Measurements from ENCODE around the gene TRANK1.

DNA sequence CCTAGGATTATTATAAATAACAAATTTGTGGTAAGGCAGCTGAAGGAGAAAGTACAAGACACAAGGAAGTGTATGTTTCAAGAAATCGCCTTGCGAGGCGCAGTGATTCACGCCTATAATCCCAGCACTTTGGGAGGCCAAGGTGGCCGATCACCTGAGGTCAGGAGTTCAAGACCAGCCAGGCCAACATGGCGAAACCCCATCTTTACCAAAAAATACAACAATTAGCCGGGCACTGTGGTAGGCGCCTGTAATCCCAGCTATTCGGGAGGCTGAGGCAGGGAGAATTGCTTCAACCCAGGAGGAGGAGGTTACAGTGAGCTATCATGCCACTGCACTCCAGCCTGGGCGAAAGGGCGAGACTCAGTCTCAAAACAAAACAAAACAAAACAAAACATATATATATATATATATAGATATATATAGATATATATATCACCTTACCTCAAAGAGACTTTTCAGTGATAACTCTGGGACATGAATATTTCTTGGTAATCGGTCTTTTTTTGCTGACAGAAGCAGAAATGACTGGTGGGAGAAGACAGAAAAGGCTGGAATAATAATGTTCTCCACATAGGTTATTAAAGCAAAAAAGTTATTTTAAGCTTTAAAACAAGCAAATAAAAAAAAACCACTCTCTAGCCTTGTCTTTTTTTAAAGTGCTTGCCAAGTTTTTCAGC lies 52.3 kb downstream of the TRANK1 start:
- TF ChIP-seq, protein P1, sequence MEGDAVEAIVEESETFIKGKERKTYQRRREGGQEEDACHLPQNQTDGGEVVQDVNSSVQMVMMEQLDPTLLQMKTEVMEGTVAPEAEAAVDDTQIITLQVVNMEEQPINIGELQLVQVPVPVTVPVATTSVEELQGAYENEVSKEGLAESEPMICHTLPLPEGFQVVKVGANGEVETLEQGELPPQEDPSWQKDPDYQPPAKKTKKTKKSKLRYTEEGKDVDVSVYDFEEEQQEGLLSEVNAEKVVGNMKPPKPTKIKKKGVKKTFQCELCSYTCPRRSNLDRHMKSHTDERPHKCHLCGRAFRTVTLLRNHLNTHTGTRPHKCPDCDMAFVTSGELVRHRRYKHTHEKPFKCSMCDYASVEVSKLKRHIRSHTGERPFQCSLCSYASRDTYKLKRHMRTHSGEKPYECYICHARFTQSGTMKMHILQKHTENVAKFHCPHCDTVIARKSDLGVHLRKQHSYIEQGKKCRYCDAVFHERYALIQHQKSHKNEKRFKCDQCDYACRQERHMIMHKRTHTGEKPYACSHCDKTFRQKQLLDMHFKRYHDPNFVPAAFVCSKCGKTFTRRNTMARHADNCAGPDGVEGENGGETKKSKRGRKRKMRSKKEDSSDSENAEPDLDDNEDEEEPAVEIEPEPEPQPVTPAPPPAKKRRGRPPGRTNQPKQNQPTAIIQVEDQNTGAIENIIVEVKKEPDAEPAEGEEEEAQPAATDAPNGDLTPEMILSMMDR (IDR thresholded peaks at IDR 0.05; ENCODE audit: insufficient read depth, low read length, poor library complexity, severe bottlenecking): no peak
- no peak for TF ChIP-seq EZH2phosphoT487 (conservative IDR thresholded peaks at IDR 0.05; ENCODE audit: low read length)
